Chondrocyte (in vitro differentiated cells): ENCODE results near the gene MTMR11. TPM values are rescaled to one million over a fixed set of nuclear protein-coding genes. Genes with fewer than 3 reads are reported as not detected.

ENCODE experiments used
- DNase-seq: peaks from one replicate; pipeline ENCODE4 v3.0.0; 2021; ENCODE audit warnings: mixed read lengths, low spot score
- H3K27ac Mint-ChIP-seq: one replicate; pipeline ENCODE4 v1.8.0; 2021; ENCODE audit warnings: mild to moderate bottlenecking, moderate library complexity, mixed read lengths; ENCODE audit not compliant: unreplicated experiment
- H3K27me3 Mint-ChIP-seq: 2 replicates; pipeline ENCODE4 v1.8.0; 2021; ENCODE audit warnings: low read depth, mixed read lengths
- H3K36me3 Mint-ChIP-seq: 2 replicates; pipeline ENCODE4 v1.8.0; 2021; ENCODE audit warnings: low read depth, mixed read lengths
- H3K4me1 Mint-ChIP-seq: 2 replicates; pipeline ENCODE4 v1.8.0; 2021; ENCODE audit warnings: low read depth, mild to moderate bottlenecking, mixed read lengths
- H3K4me3 Mint-ChIP-seq: one replicate; pipeline ENCODE4 v1.8.0; 2021; ENCODE audit warnings: mild to moderate bottlenecking, moderate library complexity, mixed read lengths; ENCODE audit not compliant: unreplicated experiment
- H3K9me3 Mint-ChIP-seq: 2 replicates; pipeline ENCODE4 v1.8.0; 2021; ENCODE audit warnings: low read depth, mixed read lengths
- total RNA-seq: library from RNA; stranded (reverse); gene quantifications from 3 replicates; pipeline ENCODE4 v1.2.1, GENCODE V29; 2021
- TF ChIP-seq, protein P1 (sequence below): fragments of 200-600 bp; sonication (generic); IDR thresholded peaks from 2 replicates; pipeline ENCODE4 v1.5.0; 2021; ENCODE audit warnings: antibody characterized with exemption, mild to moderate bottlenecking, moderate library complexity

MTMR11 gene
- total RNA-seq, 1 donor from 2014 or later = 17.6 TPM

GRCh38 chr1:149972547-149972946, 35.9 kb upstream of the MTMR11 start:
- no peaks in the 10 kb centered on the region for H3K9me3 Mint-ChIP-seq
- TF ChIP-seq, protein P1, sequence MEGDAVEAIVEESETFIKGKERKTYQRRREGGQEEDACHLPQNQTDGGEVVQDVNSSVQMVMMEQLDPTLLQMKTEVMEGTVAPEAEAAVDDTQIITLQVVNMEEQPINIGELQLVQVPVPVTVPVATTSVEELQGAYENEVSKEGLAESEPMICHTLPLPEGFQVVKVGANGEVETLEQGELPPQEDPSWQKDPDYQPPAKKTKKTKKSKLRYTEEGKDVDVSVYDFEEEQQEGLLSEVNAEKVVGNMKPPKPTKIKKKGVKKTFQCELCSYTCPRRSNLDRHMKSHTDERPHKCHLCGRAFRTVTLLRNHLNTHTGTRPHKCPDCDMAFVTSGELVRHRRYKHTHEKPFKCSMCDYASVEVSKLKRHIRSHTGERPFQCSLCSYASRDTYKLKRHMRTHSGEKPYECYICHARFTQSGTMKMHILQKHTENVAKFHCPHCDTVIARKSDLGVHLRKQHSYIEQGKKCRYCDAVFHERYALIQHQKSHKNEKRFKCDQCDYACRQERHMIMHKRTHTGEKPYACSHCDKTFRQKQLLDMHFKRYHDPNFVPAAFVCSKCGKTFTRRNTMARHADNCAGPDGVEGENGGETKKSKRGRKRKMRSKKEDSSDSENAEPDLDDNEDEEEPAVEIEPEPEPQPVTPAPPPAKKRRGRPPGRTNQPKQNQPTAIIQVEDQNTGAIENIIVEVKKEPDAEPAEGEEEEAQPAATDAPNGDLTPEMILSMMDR = no peak
- no peak overlapping the region for H3K4me3 Mint-ChIP-seq
- no peak for DNase-seq
- no peaks in the 10 kb centered on the region for H3K27me3 Mint-ChIP-seq
- H3K4me1 Mint-ChIP-seq = no peaks in the 10 kb centered on the region
- H3K36me3 Mint-ChIP-seq = peaks cover 34% of the 10 kb centered on the region
- no peak overlapping the region for H3K27ac Mint-ChIP-seq

DNA sequence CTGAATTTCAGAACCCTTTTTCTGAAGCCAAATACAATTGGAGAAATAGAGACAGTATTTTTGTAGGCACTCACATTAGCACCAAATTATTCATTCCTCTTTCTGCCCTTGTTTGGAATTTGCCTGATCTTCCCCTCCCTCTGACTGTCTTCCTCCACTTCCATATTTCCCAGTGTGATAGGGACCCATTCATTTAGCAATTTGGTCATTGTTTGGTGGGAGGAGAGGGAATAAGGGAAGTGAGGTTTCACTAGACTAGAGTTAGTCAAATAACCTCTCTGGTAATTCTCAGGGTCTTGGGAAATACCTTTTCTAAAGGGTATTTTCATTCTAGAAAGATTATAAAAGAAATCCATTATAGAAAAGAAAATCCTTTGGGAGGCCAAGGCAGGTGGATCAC, 31.0 kb upstream of the MTMR11 start:
- DNase-seq = no peak
- no peak overlapping the region for H3K4me3 Mint-ChIP-seq
- H3K36me3 Mint-ChIP-seq = peaks cover 30% of the 10 kb centered on the region

GRCh38 chr1:149967041-149967440, 30.4 kb upstream of the MTMR11 start:
- no peaks in the 10 kb centered on the region for H3K9me3 Mint-ChIP-seq
- no peak overlapping the region for H3K27ac Mint-ChIP-seq
- H3K27me3 Mint-ChIP-seq = no peaks in the 10 kb centered on the region

More for the DNA sequence above, 31.0 kb upstream of the MTMR11 start:
- H3K27me3 Mint-ChIP-seq = no peaks in the 10 kb centered on the region
- TF ChIP-seq, protein P1 = no peak
- H3K9me3 Mint-ChIP-seq = no peaks in the 10 kb centered on the region
- H3K4me1 Mint-ChIP-seq = peaks cover 5% of the 10 kb centered on the region
- no peak overlapping the region for H3K27ac Mint-ChIP-seq

DNA sequence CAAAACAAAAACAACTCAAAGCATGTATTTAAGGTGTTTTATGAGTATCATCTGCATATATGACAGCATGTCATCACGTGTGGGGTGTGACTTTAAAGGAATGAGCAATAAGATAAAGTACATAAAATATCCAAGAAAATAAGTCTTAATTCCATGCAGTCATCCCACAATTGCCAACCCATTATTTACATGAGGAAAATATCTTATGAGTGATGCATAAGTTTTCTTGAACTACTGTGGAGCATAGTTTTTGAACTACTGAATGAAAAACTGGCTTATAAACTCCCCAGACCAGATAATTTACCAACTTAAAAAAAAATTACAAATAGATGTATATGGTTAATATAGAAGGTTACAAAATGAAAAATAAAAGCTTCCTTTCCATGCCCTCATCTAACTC, 29.7 kb upstream of the MTMR11 start:
- H3K4me1 Mint-ChIP-seq = peaks cover 14% of the 10 kb centered on the region
- H3K27me3 Mint-ChIP-seq = no peaks in the 10 kb centered on the region
- no peak overlapping the region for H3K4me3 Mint-ChIP-seq
- no peaks in the 10 kb centered on the region for H3K9me3 Mint-ChIP-seq
- TF ChIP-seq, protein P1 = no peak
- H3K27ac Mint-ChIP-seq = no peak overlapping the region
- peaks cover 24% of the 10 kb centered on the region for H3K36me3 Mint-ChIP-seq
- DNase-seq = no peak

More at GRCh38 chr1:149967041-149967440, 30.4 kb upstream of the MTMR11 start:
- peaks cover 26% of the 10 kb centered on the region for H3K36me3 Mint-ChIP-seq
- no peak overlapping the region for H3K4me3 Mint-ChIP-seq
- no peak for DNase-seq
- H3K4me1 Mint-ChIP-seq = peaks cover 11% of the 10 kb centered on the region
- TF ChIP-seq, protein P1 = no peak

- DNase-seq = no peak
- Mint-ChIP-seq H3K27ac (no peak overlapping the region), H3K27me3 (no peaks in the 10 kb centered on the region), H3K9me3 (no peaks in the 10 kb centered on the region), H3K36me3 (peaks cover 24% of the 10 kb centered on the region), H3K4me3 (no peak overlapping the region), H3K4me1 (peaks cover 14% of the 10 kb centered on the region)
- TF ChIP-seq, protein P1 = no peak
These were observed 28.8 kb upstream of the MTMR11 start for GRCh38 chr1:149965440-149965839.
